WTC11 (cell line): ENCODE data around the gene EFCAB12. TPM values are rescaled to one million over a fixed set of nuclear protein-coding genes. Genes with fewer than 3 reads are reported as not detected.

Source experiments
- ATAC-seq: fragments of 200-7000 bp; cut with Tn5 transposase; 2 replicates; pipeline ENCODE4 v1.10.0; 2021; ENCODE audit warnings: mild to moderate bottlenecking, moderate library complexity
- CTCF ChIA-PET: fragments of 300-600 bp; sonication (Branson Sonifier 250); formaldehyde crosslinking; loops from one replicate; lab custom pipeline; 2021; ENCODE audit warnings: antibody characterized with exemption; lab: Charles Lee
- POLR2A ChIA-PET: fragments of 350-600 bp; sonication (Branson Sonifier 250); formaldehyde crosslinking; loops from one replicate; lab custom pipeline; 2021; ENCODE audit warnings: antibody characterized with exemption; lab: Charles Lee
- DNase-seq: peaks from one replicate; pipeline ENCODE4 v3.0.0; 2021; ENCODE audit warnings: low spot score
- H3K27ac Mint-ChIP-seq: 2 replicates; pipeline ENCODE4 v1.8.0; 2021; ENCODE audit warnings: mixed read lengths
- H3K27me3 Mint-ChIP-seq: 2 replicates; pipeline ENCODE4 v1.8.0; 2021; ENCODE audit warnings: low read depth, mild to moderate bottlenecking, moderate library complexity, mixed read lengths
- H3K36me3 Mint-ChIP-seq: 2 replicates; pipeline ENCODE4 v1.8.0; 2021; ENCODE audit warnings: mixed read lengths
- H3K4me1 Mint-ChIP-seq: 2 replicates; pipeline ENCODE4 v1.8.0; 2022; ENCODE audit warnings: mixed read lengths
- H3K4me3 Mint-ChIP-seq: 2 replicates; pipeline ENCODE4 v1.8.0; 2021; ENCODE audit warnings: mild to moderate bottlenecking, moderate library complexity, mixed read lengths
- H3K9me3 Mint-ChIP-seq: 2 replicates; pipeline ENCODE4 v1.8.0; 2021; ENCODE audit warnings: mixed read lengths
- ATF1 ChIP-seq: sonication (generic); formaldehyde crosslinking; IDR thresholded peaks from 2 replicates; pipeline ENCODE4 v1.8.1; 2023; ENCODE audit warnings: mild to moderate bottlenecking, moderate library complexity, missing genetic modification reagents
- CDX4 ChIP-seq: fragments of 250-450 bp; sonication (Bioruptor Pico); IDR thresholded peaks from 2 replicates; pipeline ENCODE4 v1.9.0; 2021; ENCODE audit warnings: moderate library complexity, mild to moderate bottlenecking, inconsistent platforms, borderline replicate concordance
- E2F4 ChIP-seq: sonication (generic); formaldehyde crosslinking; IDR thresholded peaks from 2 replicates; pipeline ENCODE4 v1.8.1; 2022; ENCODE audit warnings: low read depth, mild to moderate bottlenecking, moderate library complexity, missing genetic modification reagents, borderline replicate concordance
- ELF4 ChIP-seq: sonication (generic); formaldehyde crosslinking; IDR thresholded peaks from 2 replicates; pipeline ENCODE4 v1.8.1; 2022; ENCODE audit warnings: low read depth, mild to moderate bottlenecking, moderate library complexity, missing genetic modification reagents
- ERG ChIP-seq: fragments of 250-450 bp; sonication (Bioruptor Pico); IDR thresholded peaks from 2 replicates; pipeline ENCODE4 v1.8.0; 2021; ENCODE audit warnings: mild to moderate bottlenecking
- FOXJ3 ChIP-seq: sonication (generic); formaldehyde crosslinking; IDR thresholded peaks from 2 replicates; pipeline ENCODE4 v1.9.0; 2021; ENCODE audit warnings: missing genetic modification reagents, mild to moderate bottlenecking, borderline replicate concordance
- FOXK1 ChIP-seq: sonication (generic); formaldehyde crosslinking; IDR thresholded peaks from 2 replicates; pipeline ENCODE4 v1.8.0; 2022; ENCODE audit warnings: mild to moderate bottlenecking, moderate library complexity, missing genetic modification reagents
- FOXP4 ChIP-seq: sonication (generic); formaldehyde crosslinking; IDR thresholded peaks from 2 replicates; pipeline ENCODE4 v1.8.0; 2022; ENCODE audit warnings: mild to moderate bottlenecking, missing genetic modification reagents
- IRF2 ChIP-seq: sonication (generic); formaldehyde crosslinking; IDR thresholded peaks from 2 replicates; pipeline ENCODE4 v1.8.0; 2022; ENCODE audit warnings: low read depth, missing genetic modification reagents, borderline replicate concordance
- JAZF1 ChIP-seq: fragments of 250-450 bp; sonication (Bioruptor Pico); IDR thresholded peaks from 2 replicates; pipeline ENCODE4 v1.9.0; 2021; ENCODE audit warnings: moderate library complexity, mild to moderate bottlenecking, inconsistent platforms
- MYBL2 ChIP-seq: sonication (generic); formaldehyde crosslinking; IDR thresholded peaks from 2 replicates; pipeline ENCODE4 v1.8.1; 2023; ENCODE audit warnings: mild to moderate bottlenecking, moderate library complexity, missing genetic modification reagents
- NR2C2 ChIP-seq: sonication (generic); formaldehyde crosslinking; IDR thresholded peaks from 2 replicates; pipeline ENCODE4 v1.8.0; 2022; ENCODE audit warnings: mild to moderate bottlenecking, missing genetic modification reagents
- PREB ChIP-seq: sonication (generic); formaldehyde crosslinking; IDR thresholded peaks from 2 replicates; pipeline ENCODE4 v1.8.1; 2022; ENCODE audit warnings: mild to moderate bottlenecking, missing genetic modification reagents, moderate library complexity, borderline replicate concordance
- RELA ChIP-seq: sonication (generic); formaldehyde crosslinking; IDR thresholded peaks from 2 replicates; pipeline ENCODE4 v1.8.1; 2022; ENCODE audit warnings: missing genetic modification reagents, mild to moderate bottlenecking, borderline replicate concordance
- RORB ChIP-seq: fragments of 250-450 bp; sonication (Bioruptor Pico); IDR thresholded peaks from 2 replicates; pipeline ENCODE4 v1.9.0; 2021; ENCODE audit warnings: mild to moderate bottlenecking
- SP1 ChIP-seq: sonication (generic); formaldehyde crosslinking; conservative IDR thresholded peaks from 2 replicates; pipeline ENCODE4 v1.8.1; 2022; ENCODE audit warnings: missing genetic modification reagents
- TEAD1 ChIP-seq: sonication (generic); formaldehyde crosslinking; IDR thresholded peaks from 2 replicates; pipeline ENCODE4 v1.8.0; 2022; ENCODE audit warnings: mild to moderate bottlenecking, missing genetic modification reagents
- ZNF263 ChIP-seq: sonication (generic); formaldehyde crosslinking; IDR thresholded peaks from 2 replicates; pipeline ENCODE4 v1.8.1; 2022; ENCODE audit warnings: low read depth, mild to moderate bottlenecking, moderate library complexity, missing genetic modification reagents
- ZNF512 ChIP-seq: sonication (generic); formaldehyde crosslinking; IDR thresholded peaks from 2 replicates; pipeline ENCODE4 v1.8.1; 2022; ENCODE audit warnings: missing genetic modification reagents, borderline replicate concordance
- total RNA-seq: library from RNA; stranded (reverse); gene quantifications from 3 replicates; pipeline ENCODE4 v1.2.3, GENCODE V29; 2021
- TF ChIP-seq, protein P1 (sequence below): sonication (generic); formaldehyde crosslinking; IDR thresholded peaks from 2 replicates; pipeline ENCODE4 v1.8.1; 2023; ENCODE audit warnings: mild to moderate bottlenecking, missing genetic modification reagents

EFCAB12 gene
- total RNA-seq, 1 experiment from 2014 or later, result 0.20 TPM

DNA sequence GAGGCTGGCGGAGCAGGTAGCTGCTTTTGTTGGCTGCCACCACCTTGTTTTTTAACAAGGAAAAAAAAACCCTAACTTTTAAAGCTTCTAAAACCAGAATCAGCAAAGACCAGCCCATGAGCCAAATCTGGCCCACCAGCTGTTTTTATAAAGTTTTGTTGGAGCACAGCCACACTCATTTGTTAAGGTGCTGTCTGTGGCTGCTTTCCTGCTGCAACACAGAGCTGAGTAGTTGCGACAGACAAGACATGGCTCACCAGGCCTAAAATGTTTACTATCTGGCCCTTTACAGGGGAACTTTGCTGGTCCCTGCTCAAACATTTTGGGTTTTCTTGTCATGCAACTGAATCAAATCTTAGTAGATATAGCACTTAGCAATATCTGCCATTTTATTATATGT is 18.9 kb downstream of the EFCAB12 start:
- Mint-ChIP-seq H3K9me3 (no peaks in the 10 kb centered on the region), H3K27me3 (no peaks in the 10 kb centered on the region; the same call in 1 of the 2 replicates), H3K4me3 (no peak overlapping the region), H3K27ac (no peak overlapping the region), H3K36me3 (no peaks in the 10 kb centered on the region), H3K4me1 (no peaks in the 10 kb centered on the region)
- POLR2A ChIA-PET, result no interaction called here
- ATAC-seq (no peak), DNase-seq (no peak)
- no peak for TF ChIP-seq ELF4
- TF ChIP-seq RORB (CRISPR knock-in tag), result no peak
- TF ChIP-seq RELA (CRISPR knock-in tag), result no peak
- no peak for TF ChIP-seq SP1 (CRISPR knock-in tag)
- TF ChIP-seq ATF1 (CRISPR knock-in tag), result no peak
- no peak for TF ChIP-seq CDX4 (CRISPR knock-in tag)
- TF ChIP-seq, protein P1, sequence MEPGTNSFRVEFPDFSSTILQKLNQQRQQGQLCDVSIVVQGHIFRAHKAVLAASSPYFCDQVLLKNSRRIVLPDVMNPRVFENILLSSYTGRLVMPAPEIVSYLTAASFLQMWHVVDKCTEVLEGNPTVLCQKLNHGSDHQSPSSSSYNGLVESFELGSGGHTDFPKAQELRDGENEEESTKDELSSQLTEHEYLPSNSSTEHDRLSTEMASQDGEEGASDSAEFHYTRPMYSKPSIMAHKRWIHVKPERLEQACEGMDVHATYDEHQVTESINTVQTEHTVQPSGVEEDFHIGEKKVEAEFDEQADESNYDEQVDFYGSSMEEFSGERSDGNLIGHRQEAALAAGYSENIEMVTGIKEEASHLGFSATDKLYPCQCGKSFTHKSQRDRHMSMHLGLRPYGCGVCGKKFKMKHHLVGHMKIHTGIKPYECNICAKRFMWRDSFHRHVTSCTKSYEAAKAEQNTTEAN (CRISPR knock-in tag), result no peak
- TF ChIP-seq PREB, result no peak
- no peak for TF ChIP-seq E2F4
- no peak for TF ChIP-seq MYBL2 (CRISPR knock-in tag)
- no peak for TF ChIP-seq JAZF1 (CRISPR knock-in tag)
- no peak for TF ChIP-seq ZNF512 (CRISPR knock-in tag)
- no peak for TF ChIP-seq ERG (CRISPR knock-in tag)
- TF ChIP-seq FOXJ3 (CRISPR knock-in tag), result no peak
- TF ChIP-seq FOXP4 (CRISPR knock-in tag), result no peak
- TF ChIP-seq FOXK1 (CRISPR knock-in tag), result no peak
- no peak for TF ChIP-seq NR2C2 (CRISPR knock-in tag)
- no peak for TF ChIP-seq IRF2
- TF ChIP-seq TEAD1 (CRISPR knock-in tag), result no peak
- TF ChIP-seq ZNF263 (CRISPR knock-in tag), result no peak
- CTCF ChIA-PET, result interaction anchor here (0.7 to 2.4 kb wide), 3 partner anchors 14 to 356 kb away, joined by 3 to 10 read pairs (median 6); no protein-coding TSS in a partner anchor
